K562 (cell line): ENCODE results near the gene TMEM178A. TPM values are rescaled to one million over a fixed set of nuclear protein-coding genes. Genes with fewer than 3 reads are reported as not detected.

Source experiments
- ATAC-seq: fragments of 200-7000 bp; cut with Tn5 transposase; 3 replicates; pipeline ENCODE4 v1.9.1; 2020; ENCODE audit warnings: moderate library complexity
- BruUV-seq: library from RNA; stranded (reverse); fragments of 400-500 nt; replicated peaks from 2 replicates; lab custom pipeline; 2021; lab: Mats Ljungman, UMichigan
- CTCF ChIA-PET: fragments of 300-600 bp; formaldehyde crosslinking; extraction: SDS; loops from one replicate; lab custom pipeline; 2021; ENCODE audit warnings: low intra/inter-chr PET ratio; lab: Yijun Ruan, JAX
- POLR2A ChIA-PET: fragments of 300-600, 350-650 bp; sonication (Branson Sonifier 250); formaldehyde crosslinking; extraction: SDS; loops from one replicate; lab custom pipeline; 2021; ENCODE audit warnings: antibody characterized with exemption, inconsistent platforms; lab: Yijun Ruan, JAX
- DNase-seq, 4 experiments: peaks; one replicate each; pipeline versions ENCODE4 v3.0.0 to v3.0.0-alpha.2; 2011 to 2018; ENCODE audit warnings: low spot score in 3 of 4, mixed read lengths in 3 of 4; ENCODE audit errors: extremely low read depth in 1 of 4
- FAIRE-seq: peaks from 2 replicates; lab custom pipeline; 2011; peaks lifted over from hg19 to GRCh38; lab: Jason Lieb, UNC
- H2AFZ ChIP-seq: 2 replicates; pipeline ENCODE4 v1.6.0; 2011; ENCODE audit warnings: low read depth, low read length, control low read depth, inconsistent platforms
- H3K27ac ChIP-seq: fragments of 200-600 bp; 3 replicates; pipeline ENCODE4 v1.8.0; 2011; ENCODE audit warnings: low read depth, mild to moderate bottlenecking, control low read depth, inconsistent platforms, low read length, moderate library complexity, mixed read lengths; ENCODE audit errors: extremely low read depth
- H3K27me3 ChIP-seq, 2 experiments: fragments of 300-600 bp in 1 of 2; 2 replicates in 1 of 2; 3 replicates in 1 of 2; pipeline versions ENCODE4 v1.6.0 to v1.8.0; 2011; ENCODE audit warnings: inconsistent platforms in 2 of 2, low read length in 2 of 2, mild to moderate bottlenecking in 1 of 2, mixed read lengths in 1 of 2, moderate library complexity in 1 of 2; ENCODE audit not compliant: control insufficient read depth in 2 of 2, insufficient read depth in 2 of 2
- H3K36me3 ChIP-seq: fragments of 300-600 bp; 3 replicates; pipeline ENCODE4 v1.8.0; 2011; ENCODE audit warnings: mild to moderate bottlenecking, low read length, inconsistent platforms; ENCODE audit not compliant: control insufficient read depth, insufficient read depth
- H3K4me1 ChIP-seq, 2 experiments: fragments of 200-600 bp in 1 of 2; replicated peaks in 1 of 2; 2 replicates in 1 of 2; 3 replicates in 1 of 2; pipeline versions ENCODE4 v1.5.1 to v1.8.0; 2011; ENCODE audit warnings: inconsistent platforms in 2 of 2, low read length in 2 of 2, mild to moderate bottlenecking in 1 of 2, mixed read lengths in 1 of 2, moderate library complexity in 1 of 2; ENCODE audit not compliant: control insufficient read depth in 2 of 2, insufficient read depth in 2 of 2
- H3K4me2 ChIP-seq: 2 replicates; pipeline ENCODE4 v1.6.1; 2011; ENCODE audit warnings: low read length, control low read depth, inconsistent platforms, mixed read lengths; ENCODE audit not compliant: insufficient read depth
- H3K4me3 ChIP-seq: fragments of 200-600 bp; sonication (generic), shearing (Covaris generic); 2 replicates; pipeline ENCODE4 v1.5.1; 2016; ENCODE audit warnings: control low read depth, inconsistent platforms
- H3K79me2 ChIP-seq: fragments of 200-600 bp; 3 replicates; pipeline ENCODE4 v1.8.0; 2011; ENCODE audit warnings: low read length, inconsistent platforms; ENCODE audit not compliant: control insufficient read depth, insufficient read depth
- H3K9ac ChIP-seq, 2 experiments: 2 replicates each; pipeline versions ENCODE4 v1.6.0 to v1.6.1; 2011; ENCODE audit warnings: low read depth in 2 of 2, low read length in 2 of 2, control low read depth in 1 of 2, inconsistent platforms in 1 of 2, mild to moderate bottlenecking in 1 of 2, mixed read lengths in 1 of 2; ENCODE audit not compliant: insufficient read depth in 1 of 2
- H3K9me1 ChIP-seq: one replicate; pipeline ENCODE4 v1.6.0; 2011; ENCODE audit warnings: inconsistent platforms, mild to moderate bottlenecking, low read length, moderate library complexity; ENCODE audit not compliant: control insufficient read depth, insufficient read depth
- H3K9me3 ChIP-seq: replicated peaks from 2 replicates; pipeline ENCODE4 v1.5.1; 2011; ENCODE audit warnings: low read depth, low read length, inconsistent platforms; ENCODE audit not compliant: control insufficient read depth, insufficient read depth
- H4K20me1 ChIP-seq: replicated peaks from 2 replicates; pipeline ENCODE4 v1.6.1; 2011; ENCODE audit warnings: low read length, inconsistent platforms, mixed read lengths; ENCODE audit not compliant: control insufficient read depth, insufficient read depth
- CHD4 ChIP-seq: fragments of 200-600 bp; sonication (generic); IDR thresholded peaks from 3 replicates; pipeline ENCODE4 v1.6.1; 2012; ENCODE audit warnings: low read depth, mild to moderate bottlenecking, mixed read lengths, low read length, inconsistent platforms; ENCODE audit not compliant: insufficient read depth, insufficient replicate concordance, poor library complexity, severe bottlenecking
- FOS ChIP-seq: IDR thresholded peaks from 3 replicates; pipeline ENCODE4 v1.6.1; 2011; ENCODE audit not compliant: insufficient read length; ENCODE audit errors: extremely low read depth
- GATAD2A ChIP-seq: fragments of 450-650 bp; IDR thresholded peaks from 2 replicates; pipeline ENCODE4 v1.6.1; 2017
- HMBOX1 ChIP-seq: sonication (generic); IDR thresholded peaks from 2 replicates; pipeline ENCODE4 v1.6.1; 2016
- JUND ChIP-seq, 2 experiments: IDR thresholded peaks; 2 replicates in 1 of 2; 3 replicates in 1 of 2; pipeline ENCODE4 v1.6.1; 2011; ENCODE audit warnings: borderline replicate concordance in 2 of 2, low read depth in 2 of 2, low read length in 2 of 2, improper control_type of control experiment in 1 of 2, missing biosample characterization in 1 of 2, missing genetic modification characterization in 1 of 2, missing genetic modification reagents in 1 of 2
- NFIC ChIP-seq: fragments of 450-650 bp; IDR thresholded peaks from 2 replicates; pipeline ENCODE4 v1.6.1; 2017; ENCODE audit warnings: mild to moderate bottlenecking, inconsistent platforms
- RBFOX2 ChIP-seq: fragments of 200-400 bp; formaldehyde crosslinking; IDR thresholded peaks from 2 replicates; pipeline ENCODE4 v1.6.1; 2017; ENCODE audit warnings: low read depth, mild to moderate bottlenecking, low read length, moderate library complexity
- SPI1 ChIP-seq: IDR thresholded peaks from 2 replicates; pipeline ENCODE4 v1.6.1; 2011; ENCODE audit warnings: low read depth, low read length, control low read depth, borderline replicate concordance
- TARDBP ChIP-seq: fragments of 450-650 bp; IDR thresholded peaks from 2 replicates; pipeline ENCODE4 v1.6.1; 2016
- U2AF1 ChIP-seq: fragments of 200-400 bp; formaldehyde crosslinking; optimal IDR thresholded peaks from 2 replicates; pipeline ENCODE3; 2017; ENCODE audit warnings: mild to moderate bottlenecking, low read depth, low read length, moderate library complexity
- WGBS: fragments of 100-300 bp; shearing (Covaris generic); methylation state at CpG from one replicate; pipeline ENCODE4 v1.1.6; 2016; ENCODE audit warnings: low coverage, mixed read lengths; ENCODE audit not compliant: insufficient coverage; ENCODE audit errors: missing lambda C conversion rate; 5-methylcytosine and 5-hydroxymethylcytosine counted together
- in situ Hi-C: fragments of 300-500 bp; cut with MboI; formaldehyde crosslinking; loops from 4 replicates; pipeline ENCODE4 v1.15.0; 2018; ENCODE audit warnings: inconsistent platforms, mixed read lengths
- intact Hi-C: fragments of 100-400 bp; cut with micrococcal nuclease; formaldehyde crosslinking; loops from 2 replicates; pipeline ENCODE4 v1.14.2; 2022
- polyA plus RNA-seq, 8 experiments: library from polyadenylated mRNA; depleted of rRNA in 4 of 8; stranded (reverse) in 5 of 8; unstranded in 3 of 8; fragments of >200 nt; fragmentation: Nextera tagmentation in 2 of 8; fragmentation: Illumina TruSeq in 1 of 8; extraction: Ambion mirVana in 2 of 8; extraction: Trizol in 1 of 8; gene quantifications; 2 replicates each; pipeline versions ENCODE4 v1.2.1 to v1.2.3, GENCODE V29; 2011 to 2014; ENCODE audit warnings: inconsistent platforms in 1 of 8, missing spikeins in 1 of 8
- total RNA-seq, 7 experiments: library from RNA; depleted of rRNA in 6 of 7; stranded (reverse); fragments of >200 nt in 6 of 7; fragmentation: Illumina TruSeq in 2 of 7; extraction: Trizol in 2 of 7; gene quantifications; 2 replicates each; pipeline versions ENCODE4 v1.2.1 to v1.2.3, GENCODE V29; 2011 to 2021; ENCODE audit warnings: low replicate concordance in 1 of 7
- TF ChIP-seq, protein P1 (sequence below), 2 experiments: fragments of 250-450 bp in 1 of 2; fragments of 450-650 bp in 1 of 2; sonication (Bioruptor Pico) in 1 of 2; IDR thresholded peaks; 2 replicates each; pipeline versions ENCODE4 v1.6.1 to v1.8.0; 2016 to 2021; ENCODE audit warnings: mild to moderate bottlenecking in 2 of 2, moderate library complexity in 2 of 2, missing compliant biosample characterization in 1 of 2, missing genetic modification characterization in 1 of 2

Gene TMEM178A
- total and polyA plus RNA-seq, 9 of the 15 experiments (the other 6 are each of a cell fraction or from before 2014, with no cell fraction given), result 0.04 to 0.17 TPM; not detected in 7

- WGBS, result 6% methylated on average over 1 of the region's 1 CpG
- POLR2A ChIA-PET, result no interaction called here
- Histone ChIP-seq H3K4me1 (no peaks in the 10 kb centered on the region), H3K27ac (no peak overlapping the region), H3K27me3 (peaks cover 0 to 2% of the 10 kb centered on the region in 2 experiments; a peak in 1 of 5 replicates), H3K36me3 (no peaks in the 10 kb centered on the region), H3K4me3 (no peak overlapping the region), H3K4me2 (no peak overlapping the region), H2AFZ (no peak overlapping the region), H3K79me2 (no peaks in the 10 kb centered on the region), H4K20me1 (no peaks in the 10 kb centered on the region), H3K9me1 (no peaks in the 10 kb centered on the region), H3K9me3 (0 out of 2 replicates have a peak, but pooled peaks cover 3% of the 10 kb centered on the region)
- ATAC-seq (no peak), FAIRE-seq (no peak)
- CTCF ChIA-PET, result no interaction called here
- BruUV-seq, result no TSS peak
- intact Hi-C loops, result loop anchor here (5.0 kb wide), 1 partner anchor 109 kb away; no protein-coding TSS in a partner anchor
- TF ChIP-seq NFIC, result no peak
- TF ChIP-seq GATAD2A, result no peak
- TF ChIP-seq RBFOX2, result no peak
- no peak for TF ChIP-seq JUND (IDR thresholded peaks at IDR 0.05; ENCODE audit: borderline replicate concordance, low read depth, low read length)
- no peak for TF ChIP-seq JUND (tag; IDR thresholded peaks at IDR 0.05; ENCODE audit: borderline replicate concordance, low read depth, low read length)
- no peak for TF ChIP-seq TARDBP
- TF ChIP-seq HMBOX1, result no peak
- TF ChIP-seq CHD4, result no peak
- TF ChIP-seq SPI1, result no peak
- no peak for TF ChIP-seq FOS
- TF ChIP-seq U2AF1, result no peak
- TF ChIP-seq, protein P1, sequence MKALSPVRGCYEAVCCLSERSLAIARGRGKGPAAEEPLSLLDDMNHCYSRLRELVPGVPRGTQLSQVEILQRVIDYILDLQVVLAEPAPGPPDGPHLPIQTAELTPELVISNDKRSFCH (CRISPR knock-in tag; IDR thresholded peaks at IDR 0.05), result no peak
- TF ChIP-seq, protein P1 (tag; IDR thresholded peaks at IDR 0.05), result no peak
- TF ChIP-seq, all 486 proteins: peak for 0
- no peak for DNase-seq
- H3K9ac ChIP-seq, result no peak overlapping the region
- in situ Hi-C loops, result no loop called here
These were observed 35.4 kb downstream of the TMEM178A start for GRCh38 chr2:39701137-39701536.
